Erythroblast (primary cell): ENCODE data around the gene CDH18.

Experiments
- GATA1 ChIP-seq: IDR thresholded peaks from 2 replicates; pipeline ENCODE4 v1.6.1; 2011; ENCODE audit warnings: low read depth, mild to moderate bottlenecking, control low read depth, low read length, moderate library complexity
- POLR2A ChIP-seq: IDR thresholded peaks from 2 replicates; pipeline ENCODE4 v1.6.1; 2011; ENCODE audit warnings: mild to moderate bottlenecking, low read length

- TF ChIP-seq POLR2A: no peak
- TF ChIP-seq GATA1: no peak
These were observed 526.0 kb downstream of the CDH18 start for GRCh38 chr5:19462019-19462418.
